Measurements from ENCODE around the gene PCNA.

- TF ChIP-seq CTCF (conservative IDR thresholded peaks at IDR 0.05; ENCODE audit: low read depth in 2 of 2) (no peak), ZNF114 (CRISPR knock-in tag; IDR thresholded peaks at IDR 0.05) (no peak)
- TF ChIP-seq, protein P1, sequence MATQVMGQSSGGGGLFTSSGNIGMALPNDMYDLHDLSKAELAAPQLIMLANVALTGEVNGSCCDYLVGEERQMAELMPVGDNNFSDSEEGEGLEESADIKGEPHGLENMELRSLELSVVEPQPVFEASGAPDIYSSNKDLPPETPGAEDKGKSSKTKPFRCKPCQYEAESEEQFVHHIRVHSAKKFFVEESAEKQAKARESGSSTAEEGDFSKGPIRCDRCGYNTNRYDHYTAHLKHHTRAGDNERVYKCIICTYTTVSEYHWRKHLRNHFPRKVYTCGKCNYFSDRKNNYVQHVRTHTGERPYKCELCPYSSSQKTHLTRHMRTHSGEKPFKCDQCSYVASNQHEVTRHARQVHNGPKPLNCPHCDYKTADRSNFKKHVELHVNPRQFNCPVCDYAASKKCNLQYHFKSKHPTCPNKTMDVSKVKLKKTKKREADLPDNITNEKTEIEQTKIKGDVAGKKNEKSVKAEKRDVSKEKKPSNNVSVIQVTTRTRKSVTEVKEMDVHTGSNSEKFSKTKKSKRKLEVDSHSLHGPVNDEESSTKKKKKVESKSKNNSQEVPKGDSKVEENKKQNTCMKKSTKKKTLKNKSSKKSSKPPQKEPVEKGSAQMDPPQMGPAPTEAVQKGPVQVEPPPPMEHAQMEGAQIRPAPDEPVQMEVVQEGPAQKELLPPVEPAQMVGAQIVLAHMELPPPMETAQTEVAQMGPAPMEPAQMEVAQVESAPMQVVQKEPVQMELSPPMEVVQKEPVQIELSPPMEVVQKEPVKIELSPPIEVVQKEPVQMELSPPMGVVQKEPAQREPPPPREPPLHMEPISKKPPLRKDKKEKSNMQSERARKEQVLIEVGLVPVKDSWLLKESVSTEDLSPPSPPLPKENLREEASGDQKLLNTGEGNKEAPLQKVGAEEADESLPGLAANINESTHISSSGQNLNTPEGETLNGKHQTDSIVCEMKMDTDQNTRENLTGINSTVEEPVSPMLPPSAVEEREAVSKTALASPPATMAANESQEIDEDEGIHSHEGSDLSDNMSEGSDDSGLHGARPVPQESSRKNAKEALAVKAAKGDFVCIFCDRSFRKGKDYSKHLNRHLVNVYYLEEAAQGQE (IDR thresholded peaks at IDR 0.05; ENCODE audit: unreplicated experiment): no peak
Measured at GRCh38 chr20:5153612-5154542, 34.1 kb upstream of the PCNA start.
